ENCODE results near the gene LRRC17.
A peak's percentile ranks its signal among the peaks of the same experiment; 100 is the strongest.

The LRRC17 gene

GRCh38 chr7:102990642-102991041 lies 77.8 kb downstream of the LRRC17 start:
- DNase-seq, result no peak

GRCh38 chr7:102991077-102991539 lies 78.3 kb downstream of the LRRC17 start:
- DNase-seq, result no peak

GRCh38 chr7:102991540-102992214 lies 78.9 kb downstream of the LRRC17 start:
- peak; percentile 4 for DNase-seq

- DNase-seq, result no peak
Observed at GRCh38 chr7:102992509-102992937, 79.7 kb downstream of the LRRC17 start.

- no peak for DNase-seq
Observed at GRCh38 chr7:102992938-102993717, 80.3 kb downstream of the LRRC17 start.

- DNase-seq, result no peak
Observed at GRCh38 chr7:102993718-102994029, 80.9 kb downstream of the LRRC17 start.

- DNase-seq, result no peak
Observed at GRCh38 chr7:102994567-102994966, 81.8 kb downstream of the LRRC17 start.

Measured in NCI-H345 (cell line).